Esophagus muscularis mucosa (tissue), 4 donors: ENCODE measurements around the gene PRRT3. TPM values are rescaled to one million over a fixed set of nuclear protein-coding genes. Genes with fewer than 3 reads are reported as not detected.

ENCODE experiments used
- DNase-seq: peaks from one replicate; pipeline ENCODE4 v3.0.0-alpha.2; 2017; ENCODE audit errors: extremely low spot score
- H3K27ac ChIP-seq, 4 donors: fragments of 200-600 bp; sonication (generic); replicated peaks in 1 of 4; 1 replicate in 3 of 4; 2 replicates in 1 of 4; pipeline ENCODE4 v1.5.1; 2016 to 2019; ENCODE audit warnings: mild to moderate bottlenecking in 1 of 4
- H3K27me3 ChIP-seq, 4 donors: fragments of 200-600 bp; sonication (generic); one replicate each; pipeline versions ENCODE4 v1.5.1 to v1.6.0; 2016 to 2019
- H3K36me3 ChIP-seq, 4 donors: fragments of 200-600 bp; sonication (generic); one replicate each; pipeline ENCODE4 v1.5.1; 2016 to 2019
- H3K4me1 ChIP-seq, 4 donors: fragments of 200-600 bp; sonication (generic); one replicate each; pipeline ENCODE4 v1.5.1; 2016 to 2019
- H3K4me3 ChIP-seq, 4 donors: fragments of 200-600 bp; sonication (generic); 1 replicate in 2 of 4; 2 replicates in 2 of 4; pipeline ENCODE4 v1.5.1; 2016 to 2019; ENCODE audit warnings: mild to moderate bottlenecking in 4 of 4, moderate library complexity in 1 of 4
- H3K9me3 ChIP-seq, 4 donors: fragments of 200-600 bp; sonication (generic); 1 replicate in 3 of 4; 2 replicates in 1 of 4; pipeline ENCODE4 v1.5.1; 2016 to 2019
- CTCF ChIP-seq, 3 experiments: fragments of 200-600 bp in 2 of 3; fragments of 450-650 bp in 1 of 3; sonication (generic) in 2 of 3; IDR thresholded peaks; one replicate each; pipeline ENCODE4 v1.5.1; 2017 to 2019; ENCODE audit warnings: antibody characterized with exemption in 3 of 3, mild to moderate bottlenecking in 2 of 3, moderate library complexity in 1 of 3
- EP300 ChIP-seq: sonication (generic); formaldehyde crosslinking; IDR thresholded peaks from one replicate; pipeline ENCODE4 v1.6.1; 2017; ENCODE audit warnings: antibody characterized with exemption
- POLR2A ChIP-seq: fragments of 450-650 bp; IDR thresholded peaks from one replicate; pipeline ENCODE4 v1.6.1; 2017; ENCODE audit warnings: antibody characterized with exemption, moderate library complexity, mild to moderate bottlenecking, low read depth
- POLR2AphosphoS5 ChIP-seq, 2 donors: sonication (generic); formaldehyde crosslinking; IDR thresholded peaks; one replicate each; pipeline ENCODE4 v1.6.1; 2017; ENCODE audit warnings: antibody characterized with exemption in 2 of 2
- WGBS: methylation state at CpG from one replicate; pipeline ENCODE4 v1.1.5; 2018; 5-methylcytosine and 5-hydroxymethylcytosine counted together
- intact Hi-C: fragments of 100-400 bp; cut with DNase I; formaldehyde crosslinking; loops from one replicate; pipeline ENCODE4 v1.15.1; 2023
- total RNA-seq, 4 donors: library from RNA; depleted of rRNA; stranded (reverse); fragments of >200 nt; gene quantifications; one replicate each; pipeline versions ENCODE4 v1.1.0 to v1.2.1, GENCODE V29; 2016

PRRT3 gene
- total RNA-seq, 4 donors from 2014 or later: 0.83 to 2.5 (median 2.0) TPM

- Histone ChIP-seq H3K36me3 (no peaks in the 10 kb centered on the region), H3K4me3 (no peak overlapping the region), H3K4me1 (peaks cover 22 to 38% (median 37%) of the 10 kb centered on the region in 4 donors), H3K9me3 (no peaks in the 10 kb centered on the region), H3K27me3 (no peaks in the 10 kb centered on the region), H3K27ac (no peak overlapping the region)
- TF ChIP-seq EP300 (no peak), POLR2A (no peak), POLR2AphosphoS5 (IDR thresholded peaks at IDR 0.05) (no peak), CTCF (IDR thresholded peaks at IDR 0.05) (no peak)
- 83% methylated on average over 7 of the region's 7 CpGs for WGBS
- DNase-seq: no peak
- intact Hi-C loops: no loop called here
These were observed 39.8 kb downstream of the PRRT3 start for GRCh38 chr3:9912294-9912935.

- DNase-seq: no peak
- Histone ChIP-seq H3K9me3 (no peaks in the 10 kb centered on the region), H3K27ac (no peak overlapping the region), H3K27me3 (no peaks in the 10 kb centered on the region), H3K4me1 (peaks cover 20 to 34% (median 33%) of the 10 kb centered on the region in 4 donors), H3K36me3 (no peaks in the 10 kb centered on the region), H3K4me3 (no peak overlapping the region)
- intact Hi-C loops: no loop called here
- TF ChIP-seq CTCF (IDR thresholded peaks at IDR 0.05) (no peak), POLR2A (no peak), EP300 (no peak), POLR2AphosphoS5 (IDR thresholded peaks at IDR 0.05) (no peak)
- 69% methylated on average over 8 of the region's 8 CpGs for whole genome bisulfite sequencing
These were observed 40.3 kb downstream of the PRRT3 start for GRCh38 chr3:9911863-9912262.

DNA sequence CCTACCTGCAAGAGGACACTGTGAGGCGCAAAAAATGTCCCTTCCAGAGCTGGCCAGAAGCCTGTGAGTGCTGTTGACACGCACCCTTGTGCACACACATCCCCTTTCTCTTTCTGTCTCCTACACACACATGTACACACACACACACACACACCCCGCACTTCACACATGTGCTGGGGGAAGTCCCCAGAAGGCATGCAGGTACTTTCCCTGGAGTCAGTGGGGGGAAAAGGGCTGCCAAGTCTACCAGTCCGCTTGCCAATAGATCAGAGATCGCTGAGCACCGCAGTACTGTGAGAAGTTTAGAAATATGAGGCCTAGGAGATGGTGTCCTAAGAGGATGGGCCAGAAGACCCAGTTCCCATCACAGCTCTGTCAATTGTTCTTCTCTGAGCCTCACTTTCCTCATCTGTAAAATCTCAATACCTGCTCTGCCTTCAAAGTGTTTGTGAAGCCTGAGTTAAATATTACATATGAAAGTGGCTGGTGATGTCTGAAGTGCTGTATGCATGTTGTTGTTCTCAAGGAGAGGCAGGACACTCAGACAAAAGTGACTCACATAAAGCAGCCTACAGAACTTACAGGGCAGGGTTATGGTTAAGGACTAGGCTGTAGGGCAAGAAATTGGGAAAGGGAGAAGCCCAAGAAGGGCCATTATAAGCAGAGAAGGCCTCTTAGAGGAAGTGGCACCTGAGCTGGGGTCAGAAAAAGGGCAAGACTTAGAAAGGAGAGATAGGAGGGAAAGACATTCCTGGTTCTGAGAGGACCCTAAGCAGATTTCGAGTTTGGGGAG, 42.8 kb downstream of the PRRT3 start:
- no peak for DNase-seq
- no peaks in the 10 kb centered on the region for H3K36me3 ChIP-seq
- H3K27ac ChIP-seq: no peak overlapping the region
- H3K4me3 ChIP-seq: no peak overlapping the region
- no peaks in the 10 kb centered on the region for H3K9me3 ChIP-seq
- H3K4me1 ChIP-seq: peaks cover 1 to 12% (median 10%) of the 10 kb centered on the region in 4 donors
- WGBS: 91% methylated on average over 7 of the region's 7 CpGs
- intact Hi-C loops: no loop called here
- H3K27me3 ChIP-seq: no peaks in the 10 kb centered on the region
- TF ChIP-seq POLR2A (no peak), CTCF (IDR thresholded peaks at IDR 0.05) (no peak), POLR2AphosphoS5 (IDR thresholded peaks at IDR 0.05) (no peak), EP300 (no peak)

DNA sequence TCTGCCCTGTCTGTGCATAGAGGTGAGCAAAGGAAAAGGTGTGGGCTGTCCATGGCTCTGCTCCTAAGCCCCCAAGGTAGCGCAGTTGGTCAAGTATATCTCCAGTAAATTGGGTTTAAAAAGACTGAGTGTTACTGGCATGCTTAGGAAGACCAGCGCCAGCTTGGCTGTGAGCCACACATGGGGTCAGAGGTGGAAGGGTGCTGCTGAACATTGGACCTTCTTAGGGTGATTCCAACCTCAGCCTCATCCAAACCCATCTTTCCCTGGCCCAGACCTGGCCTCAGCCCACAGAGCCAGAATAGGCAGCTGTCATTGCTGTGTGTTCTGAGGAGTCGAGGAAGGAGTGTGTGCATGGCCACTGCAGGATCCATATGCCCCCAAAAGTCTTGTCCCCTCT, 43.9 kb downstream of the PRRT3 start:
- Histone ChIP-seq H3K27ac (no peak overlapping the region), H3K4me1 (peaks cover 0 to 4% (median under 1%) of the 10 kb centered on the region in 4 donors), H3K4me3 (no peak overlapping the region), H3K9me3 (no peaks in the 10 kb centered on the region), H3K36me3 (no peaks in the 10 kb centered on the region), H3K27me3 (no peaks in the 10 kb centered on the region)
- DNase-seq: no peak
- intact Hi-C loops: no loop called here
- TF ChIP-seq EP300: no peak
- TF ChIP-seq CTCF (IDR thresholded peaks at IDR 0.05): no peak
- no peak for TF ChIP-seq POLR2A
- TF ChIP-seq POLR2AphosphoS5 (IDR thresholded peaks at IDR 0.05): no peak
- 97% methylated on average over 3 of the region's 3 CpGs for WGBS
